Astrocyte (in vitro differentiated cells and primary cell): Measurements from ENCODE around the gene ANKS3. TPM values are rescaled to one million over a fixed set of nuclear protein-coding genes. Genes with fewer than 3 reads are reported as not detected.

Experiments
- DNase-seq: peaks from one replicate; pipeline ENCODE4 v3.0.0-alpha.2; 2010; ENCODE audit warnings: low read depth
- FAIRE-seq: peaks from 2 replicates; lab custom pipeline; 2011; peaks lifted over from hg19 to GRCh38; lab: Jason Lieb, UNC
- H2AFZ ChIP-seq: 2 replicates; pipeline ENCODE4 v1.6.0; 2012; ENCODE audit warnings: low read depth, low read length, inconsistent platforms
- H3K27ac ChIP-seq: 2 replicates; pipeline ENCODE4 v1.5.1; 2011; ENCODE audit warnings: low read depth, low read length, inconsistent platforms
- H3K27me3 ChIP-seq: 2 replicates; pipeline ENCODE4 v1.6.0; 2011; ENCODE audit warnings: low read length, inconsistent platforms; ENCODE audit not compliant: insufficient read depth
- H3K36me3 ChIP-seq: 2 replicates; pipeline ENCODE4 v1.5.1; 2011; ENCODE audit warnings: low read length, inconsistent platforms; ENCODE audit not compliant: insufficient read depth
- H3K4me1 ChIP-seq: 2 replicates; pipeline ENCODE4 v1.5.1; 2011; ENCODE audit warnings: low read length, inconsistent platforms; ENCODE audit not compliant: insufficient read depth
- H3K4me2 ChIP-seq: 2 replicates; pipeline ENCODE4 v1.6.0; 2012; ENCODE audit warnings: low read length, inconsistent platforms
- H3K4me3 ChIP-seq: 2 replicates; pipeline ENCODE4 v1.5.1; 2011; ENCODE audit warnings: low read depth, mild to moderate bottlenecking, low read length, inconsistent platforms; ENCODE audit not compliant: insufficient read depth
- H3K79me2 ChIP-seq: 2 replicates; pipeline ENCODE4 v1.6.0; 2012; ENCODE audit warnings: mild to moderate bottlenecking, low read length, inconsistent platforms; ENCODE audit not compliant: insufficient read depth
- H3K9ac ChIP-seq: 2 replicates; pipeline ENCODE4 v1.6.0; 2012; ENCODE audit warnings: mild to moderate bottlenecking, low read length, inconsistent platforms
- H3K9me3 ChIP-seq: 2 replicates; pipeline ENCODE4 v1.5.1; 2012; ENCODE audit warnings: low read depth, mild to moderate bottlenecking, low read length, inconsistent platforms; ENCODE audit not compliant: insufficient read depth
- H4K20me1 ChIP-seq: 2 replicates; pipeline ENCODE4 v1.6.0; 2012; ENCODE audit warnings: low read length, inconsistent platforms; ENCODE audit not compliant: insufficient read depth
- H3K27ac Mint-ChIP-seq: one replicate; pipeline ENCODE4 v1.8.0; 2021; ENCODE audit warnings: mild to moderate bottlenecking, mixed read lengths; ENCODE audit not compliant: unreplicated experiment
- H3K27me3 Mint-ChIP-seq: one replicate; pipeline ENCODE4 v1.8.0; 2021; ENCODE audit warnings: low read depth, mixed read lengths; ENCODE audit not compliant: unreplicated experiment
- H3K36me3 Mint-ChIP-seq: one replicate; pipeline ENCODE4 v1.8.0; 2021; ENCODE audit warnings: low read depth, mixed read lengths; ENCODE audit not compliant: unreplicated experiment
- H3K4me1 Mint-ChIP-seq: one replicate; pipeline ENCODE4 v1.8.0; 2021; ENCODE audit warnings: low read depth, mixed read lengths; ENCODE audit not compliant: unreplicated experiment
- H3K4me3 Mint-ChIP-seq: one replicate; pipeline ENCODE4 v1.8.0; 2021; ENCODE audit warnings: mild to moderate bottlenecking, moderate library complexity, mixed read lengths; ENCODE audit not compliant: unreplicated experiment
- H3K9me3 Mint-ChIP-seq: one replicate; pipeline ENCODE4 v1.8.0; 2021; ENCODE audit warnings: mild to moderate bottlenecking, mixed read lengths; ENCODE audit not compliant: unreplicated experiment
- EZH2 ChIP-seq: IDR thresholded peaks from 2 replicates; pipeline ENCODE4 v1.6.1; 2012; ENCODE audit warnings: mild to moderate bottlenecking, low read length, inconsistent platforms; ENCODE audit not compliant: insufficient read depth
- total RNA-seq: library from RNA; stranded (reverse); gene quantifications from 2 replicates; pipeline ENCODE4 v1.2.1, GENCODE V29; 2021
- TF ChIP-seq, protein P1 (sequence below): IDR thresholded peaks from 2 replicates; pipeline ENCODE4 v1.5.1; 2011; ENCODE audit warnings: low read depth, mild to moderate bottlenecking, inconsistent platforms, low read length, moderate library complexity; ENCODE audit not compliant: insufficient read depth

ANKS3 gene
- total RNA-seq, 1 donor from 2014 or later: 27.2 TPM

DNA sequence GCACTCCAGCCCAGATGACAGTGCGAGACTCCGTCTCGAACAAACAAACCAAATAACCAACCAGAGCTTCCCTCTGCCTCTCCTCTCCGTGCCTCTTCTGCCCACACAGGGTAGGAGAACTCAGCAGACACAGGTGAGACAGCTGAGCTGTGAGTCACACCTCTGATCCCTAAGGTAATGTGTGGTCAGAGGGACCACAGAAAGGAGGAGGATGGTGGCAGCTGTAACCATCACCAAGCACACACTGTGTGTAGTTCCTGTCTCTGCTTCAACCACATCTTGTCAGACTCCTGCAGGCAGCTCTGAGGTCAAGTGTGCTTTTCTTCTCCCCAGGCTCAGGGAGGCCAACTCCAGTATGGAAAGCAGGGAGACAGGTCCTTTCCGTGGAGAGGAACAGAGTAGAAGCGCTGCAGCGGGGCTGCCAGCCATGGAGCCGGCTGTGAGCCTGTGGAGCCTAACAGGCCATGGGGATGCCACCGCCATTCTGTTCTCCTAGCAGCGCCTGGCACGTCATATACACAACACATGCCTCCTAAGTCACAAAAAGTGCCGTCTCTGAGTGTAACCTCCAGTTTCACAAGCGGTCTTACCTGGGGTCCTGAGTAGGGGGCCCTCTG lies 33.6 kb downstream of the ANKS3 start:
- Histone ChIP-seq H3K36me3 (peaks cover 22% of the 10 kb centered on the region), H4K20me1 (peaks cover 25% of the 10 kb centered on the region), H2AFZ (no peak overlapping the region), H3K9ac (no peak overlapping the region), H3K27ac (no peak overlapping the region), H3K4me1 (no peaks in the 10 kb centered on the region), H3K27me3 (no peaks in the 10 kb centered on the region), H3K4me3 (no peak overlapping the region), H3K79me2 (peaks cover 2% of the 10 kb centered on the region), H3K4me2 (no peak overlapping the region), H3K9me3 (no peaks in the 10 kb centered on the region)
- Mint-ChIP-seq H3K4me3 (no peak overlapping the region), H3K27me3 (no peaks in the 10 kb centered on the region), H3K9me3 (no peaks in the 10 kb centered on the region), H3K27ac (no peak overlapping the region), H3K36me3 (peaks cover 15% of the 10 kb centered on the region), H3K4me1 (peaks cover 5% of the 10 kb centered on the region)
- FAIRE-seq: no peak
- no peak for DNase-seq
- no peak for TF ChIP-seq EZH2
- TF ChIP-seq, protein P1, sequence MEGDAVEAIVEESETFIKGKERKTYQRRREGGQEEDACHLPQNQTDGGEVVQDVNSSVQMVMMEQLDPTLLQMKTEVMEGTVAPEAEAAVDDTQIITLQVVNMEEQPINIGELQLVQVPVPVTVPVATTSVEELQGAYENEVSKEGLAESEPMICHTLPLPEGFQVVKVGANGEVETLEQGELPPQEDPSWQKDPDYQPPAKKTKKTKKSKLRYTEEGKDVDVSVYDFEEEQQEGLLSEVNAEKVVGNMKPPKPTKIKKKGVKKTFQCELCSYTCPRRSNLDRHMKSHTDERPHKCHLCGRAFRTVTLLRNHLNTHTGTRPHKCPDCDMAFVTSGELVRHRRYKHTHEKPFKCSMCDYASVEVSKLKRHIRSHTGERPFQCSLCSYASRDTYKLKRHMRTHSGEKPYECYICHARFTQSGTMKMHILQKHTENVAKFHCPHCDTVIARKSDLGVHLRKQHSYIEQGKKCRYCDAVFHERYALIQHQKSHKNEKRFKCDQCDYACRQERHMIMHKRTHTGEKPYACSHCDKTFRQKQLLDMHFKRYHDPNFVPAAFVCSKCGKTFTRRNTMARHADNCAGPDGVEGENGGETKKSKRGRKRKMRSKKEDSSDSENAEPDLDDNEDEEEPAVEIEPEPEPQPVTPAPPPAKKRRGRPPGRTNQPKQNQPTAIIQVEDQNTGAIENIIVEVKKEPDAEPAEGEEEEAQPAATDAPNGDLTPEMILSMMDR: no peak

DNA sequence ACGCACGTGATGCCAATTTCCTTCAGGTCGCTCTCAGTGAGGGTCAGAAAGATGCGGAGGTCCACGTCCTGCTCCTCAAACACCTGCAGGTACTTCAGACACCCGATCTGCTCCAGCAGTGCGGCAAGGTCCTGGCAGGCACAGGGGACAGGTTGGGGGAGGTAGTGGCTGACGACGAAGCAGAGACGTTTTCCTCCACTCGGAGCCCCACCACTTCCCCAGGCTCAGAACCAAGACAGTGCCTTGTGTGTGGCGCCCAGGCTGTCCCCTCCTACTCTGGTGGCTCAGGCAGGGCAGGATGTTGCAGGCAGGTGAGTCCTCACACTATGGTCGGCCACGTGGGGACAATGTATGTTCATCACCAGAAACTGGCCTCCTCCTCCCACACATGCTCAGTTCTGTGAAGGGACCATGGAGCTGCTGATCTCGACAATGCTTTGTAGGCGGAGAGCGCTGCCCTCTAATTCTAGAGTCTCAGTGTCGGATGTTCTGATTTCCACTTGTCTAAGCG lies 35.0 kb downstream of the ANKS3 start:
- H3K36me3 ChIP-seq: peaks cover 21% of the 10 kb centered on the region
- FAIRE-seq: no peak
- Mint-ChIP-seq H3K4me1 (peaks cover 10% of the 10 kb centered on the region), H3K4me3 (no peak overlapping the region), H3K9me3 (no peaks in the 10 kb centered on the region), H3K36me3 (peaks cover 10% of the 10 kb centered on the region), H3K27ac (no peak overlapping the region), H3K27me3 (no peaks in the 10 kb centered on the region)
- no peak overlapping the region for H3K4me2 ChIP-seq
- TF ChIP-seq, protein P1: no peak
- no peak for TF ChIP-seq EZH2
- no peak overlapping the region for H3K27ac ChIP-seq
- H3K27me3 ChIP-seq: no peaks in the 10 kb centered on the region
- no peaks in the 10 kb centered on the region for H3K9me3 ChIP-seq
- H3K4me1 ChIP-seq: peaks cover 5% of the 10 kb centered on the region
- DNase-seq: no peak
- peaks cover 11% of the 10 kb centered on the region for H3K79me2 ChIP-seq
- H3K4me3 ChIP-seq: no peak overlapping the region
- H4K20me1 ChIP-seq: peaks cover 25% of the 10 kb centered on the region
- H2AFZ ChIP-seq: no peak overlapping the region
- H3K9ac ChIP-seq: no peak overlapping the region
